ENCODE results near the gene SPON1.
A peak's percentile ranks its signal among the peaks of the same experiment; 100 is the strongest.
"Not testable (repeated sequence)": the region's sequence is repeated elsewhere in the genome, so short reads cannot be mapped to it uniquely, and the experiment has no call there.

Gene SPON1

DNA sequence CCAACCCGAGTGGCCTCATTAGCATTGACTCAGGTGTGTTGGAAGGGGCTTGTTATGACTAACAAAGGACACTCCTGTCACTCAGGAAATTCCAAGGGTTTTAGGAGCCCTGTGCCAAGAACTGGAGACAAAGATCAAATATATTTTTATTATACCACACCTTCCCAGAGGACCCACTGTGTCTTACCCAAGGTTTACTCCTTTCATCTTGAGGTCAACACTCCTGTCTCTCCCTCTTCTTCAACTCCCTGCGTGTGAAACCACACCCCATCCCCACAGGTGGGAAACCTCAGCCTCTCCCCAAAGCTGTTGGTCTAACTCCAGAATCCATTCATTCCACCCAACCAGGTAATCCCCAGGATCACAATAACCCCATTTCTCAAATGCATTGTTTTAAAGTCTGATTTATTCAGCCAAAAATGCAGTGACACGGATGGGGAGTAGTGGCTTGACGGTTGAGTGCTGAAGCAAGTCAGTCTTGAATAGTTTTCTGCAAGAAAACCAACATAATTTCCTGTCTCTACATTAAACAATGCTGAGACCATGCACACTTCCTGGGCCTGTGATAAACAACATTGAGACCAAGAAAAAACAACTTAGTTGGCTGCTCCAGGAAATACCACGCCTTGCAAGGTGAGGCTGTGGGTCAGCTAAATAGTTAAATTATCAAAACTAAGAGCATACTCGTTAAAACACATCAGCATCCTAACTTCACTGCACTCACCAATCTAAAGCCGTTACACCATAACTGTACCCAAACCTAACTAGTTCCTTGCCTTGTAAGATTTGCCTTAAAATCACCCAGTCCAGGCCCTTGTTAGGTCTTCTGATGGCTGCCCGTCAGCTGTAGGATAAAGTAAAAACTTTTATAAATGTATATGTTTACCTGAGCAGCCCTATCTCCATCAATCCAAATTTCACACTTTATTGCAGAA is 38.5 kb upstream of the SPON1 start:
- no peak for DNase-seq (ENCODE audit: low read depth)
- TF ChIP-seq, protein P1, sequence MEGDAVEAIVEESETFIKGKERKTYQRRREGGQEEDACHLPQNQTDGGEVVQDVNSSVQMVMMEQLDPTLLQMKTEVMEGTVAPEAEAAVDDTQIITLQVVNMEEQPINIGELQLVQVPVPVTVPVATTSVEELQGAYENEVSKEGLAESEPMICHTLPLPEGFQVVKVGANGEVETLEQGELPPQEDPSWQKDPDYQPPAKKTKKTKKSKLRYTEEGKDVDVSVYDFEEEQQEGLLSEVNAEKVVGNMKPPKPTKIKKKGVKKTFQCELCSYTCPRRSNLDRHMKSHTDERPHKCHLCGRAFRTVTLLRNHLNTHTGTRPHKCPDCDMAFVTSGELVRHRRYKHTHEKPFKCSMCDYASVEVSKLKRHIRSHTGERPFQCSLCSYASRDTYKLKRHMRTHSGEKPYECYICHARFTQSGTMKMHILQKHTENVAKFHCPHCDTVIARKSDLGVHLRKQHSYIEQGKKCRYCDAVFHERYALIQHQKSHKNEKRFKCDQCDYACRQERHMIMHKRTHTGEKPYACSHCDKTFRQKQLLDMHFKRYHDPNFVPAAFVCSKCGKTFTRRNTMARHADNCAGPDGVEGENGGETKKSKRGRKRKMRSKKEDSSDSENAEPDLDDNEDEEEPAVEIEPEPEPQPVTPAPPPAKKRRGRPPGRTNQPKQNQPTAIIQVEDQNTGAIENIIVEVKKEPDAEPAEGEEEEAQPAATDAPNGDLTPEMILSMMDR (conservative IDR thresholded peaks at IDR 0.05; ENCODE audit: control insufficient read depth, insufficient read depth, low read depth, low read length): no peak
- no peak overlapping the region for H3K4me3 ChIP-seq (ENCODE audit: control insufficient read depth, low read depth, low read length)

DNA sequence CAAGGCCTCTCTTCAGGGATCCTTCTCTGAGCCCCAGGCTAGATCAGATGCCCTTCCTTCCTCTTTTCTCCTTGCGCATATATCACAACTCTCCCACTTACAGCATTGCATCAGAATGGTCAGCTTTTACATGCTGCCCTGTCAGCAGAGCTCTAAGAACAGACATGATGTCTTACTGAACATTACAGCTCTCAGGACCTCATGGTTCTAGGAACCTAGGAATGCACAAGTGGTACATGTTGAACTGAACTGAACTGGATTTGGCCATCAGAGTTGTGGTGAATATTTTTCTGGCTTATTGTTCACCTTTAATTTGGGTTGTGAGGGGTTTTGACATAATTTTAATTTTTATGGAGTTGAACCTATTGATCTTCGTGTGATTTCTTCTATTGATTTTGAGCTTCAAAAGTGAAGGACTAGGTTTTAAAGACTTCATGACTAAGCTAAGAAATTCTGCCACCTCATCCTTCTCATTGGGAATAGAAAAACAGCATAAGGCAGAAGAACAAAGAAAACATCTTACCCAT is 37.7 kb upstream of the SPON1 start:
- H3K4me3 ChIP-seq (ENCODE audit: control insufficient read depth, low read depth, low read length): no peak overlapping the region
- TF ChIP-seq, protein P1 (conservative IDR thresholded peaks at IDR 0.05; ENCODE audit: control insufficient read depth, insufficient read depth, low read depth, low read length): no peak
- no peak for DNase-seq (ENCODE audit: low read depth)

DNA sequence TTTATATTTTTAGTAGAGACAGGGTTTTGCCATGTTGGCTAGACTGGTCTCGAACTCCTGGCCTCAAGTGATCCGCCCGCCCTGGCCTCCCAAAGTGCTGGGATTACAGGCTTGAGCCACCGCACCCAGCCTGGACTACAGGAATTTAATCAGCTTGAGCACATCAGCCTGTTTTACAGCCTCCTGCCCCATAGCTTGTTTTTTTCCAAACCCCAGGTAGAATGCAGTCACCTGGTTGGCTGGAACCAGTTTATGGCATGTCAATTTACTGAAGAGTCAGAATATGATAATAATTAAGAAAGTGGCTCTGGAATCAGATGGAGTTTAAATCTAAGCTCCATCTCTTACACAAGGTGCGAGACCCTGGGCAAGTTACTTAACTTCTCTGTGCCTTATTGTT is 36.2 kb upstream of the SPON1 start:
- H3K4me3 ChIP-seq (ENCODE audit: control insufficient read depth, low read depth, low read length); DNase-seq (ENCODE audit: low read depth): not testable (repeated sequence)

DNA sequence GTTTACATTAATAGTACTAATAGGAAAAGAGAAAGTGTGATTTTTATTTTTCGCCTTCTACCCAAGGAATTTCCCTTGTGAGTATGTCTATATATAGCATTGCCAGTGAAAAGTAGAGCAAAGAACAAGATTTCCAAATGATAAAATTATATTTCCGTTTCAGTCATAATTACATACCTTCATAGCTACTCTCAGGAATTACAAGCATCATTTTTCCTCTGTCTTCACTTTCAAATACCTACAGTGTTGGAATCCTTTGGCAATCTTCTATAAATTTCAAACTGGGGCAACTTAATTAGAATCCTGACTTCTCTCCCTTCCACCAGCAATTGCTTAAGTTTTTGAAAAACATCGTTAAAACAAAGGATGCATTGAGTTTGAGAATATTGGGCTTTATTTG is 35.5 kb upstream of the SPON1 start:
- TF ChIP-seq, protein P1 (conservative IDR thresholded peaks at IDR 0.05; ENCODE audit: control insufficient read depth, insufficient read depth, low read depth, low read length): no peak
- H3K4me3 ChIP-seq (ENCODE audit: control insufficient read depth, low read depth, low read length): no peak overlapping the region
- no peak for DNase-seq (ENCODE audit: low read depth)

DNA sequence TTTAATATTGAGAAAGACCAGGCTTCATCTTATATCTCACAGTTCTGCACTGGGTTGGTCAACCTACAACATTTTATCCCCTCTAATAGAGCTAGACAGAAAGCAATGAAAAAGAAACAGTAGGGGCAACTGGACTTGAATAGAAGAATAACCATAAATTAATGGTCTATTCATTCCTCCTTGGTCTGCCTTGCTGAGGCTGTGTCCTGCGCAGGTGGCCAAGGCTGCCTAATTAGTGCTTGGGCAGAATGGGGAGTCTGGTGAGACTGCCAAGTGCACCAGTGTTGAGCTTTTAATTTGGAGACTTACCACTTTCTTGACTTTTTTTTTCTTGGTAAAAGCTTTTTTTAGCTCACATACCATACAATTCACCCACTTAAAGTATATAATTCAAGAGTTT is 35.0 kb upstream of the SPON1 start:
- TF ChIP-seq, protein P1 (conservative IDR thresholded peaks at IDR 0.05; ENCODE audit: control insufficient read depth, insufficient read depth, low read depth, low read length): no peak
- no peak overlapping the region for H3K4me3 ChIP-seq (ENCODE audit: control insufficient read depth, low read depth, low read length)
- no peak for DNase-seq (ENCODE audit: low read depth)

DNA sequence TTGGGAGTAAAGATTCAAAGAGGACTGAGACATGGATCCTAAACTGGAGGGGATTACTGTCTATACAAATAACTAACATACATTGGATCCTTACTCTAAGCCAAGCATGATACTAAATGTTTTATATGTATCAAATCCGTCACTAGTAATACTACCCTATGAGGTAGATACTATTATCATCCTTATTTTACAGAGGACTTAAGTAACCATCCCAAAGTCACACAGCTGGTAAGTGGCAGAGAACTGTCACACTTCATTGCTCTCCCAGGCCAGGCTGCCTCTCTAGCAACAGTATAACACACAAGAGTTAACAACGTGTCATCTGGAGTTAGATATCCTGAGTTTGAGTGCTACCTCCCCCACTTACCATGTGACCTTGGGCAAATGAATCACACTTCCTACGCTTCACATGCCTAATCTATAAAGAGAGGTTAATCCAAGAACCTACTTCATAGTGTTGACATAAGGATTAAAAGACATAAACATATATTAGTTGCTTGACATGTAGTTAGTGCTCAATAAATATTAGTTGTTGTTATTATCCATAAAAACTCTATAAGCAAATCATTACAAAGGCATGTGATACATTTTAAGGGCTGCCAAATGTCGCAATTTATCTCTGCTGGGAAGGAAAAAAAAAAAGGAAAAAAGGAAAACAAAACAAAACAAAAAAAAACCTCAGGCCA is 33.8 kb upstream of the SPON1 start:
- DNase-seq (ENCODE audit: low read depth): peak; percentile 85
- TF ChIP-seq, protein P1 (conservative IDR thresholded peaks at IDR 0.05; ENCODE audit: control insufficient read depth, insufficient read depth, low read depth, low read length): no peak
- no peak overlapping the region for H3K4me3 ChIP-seq (ENCODE audit: control insufficient read depth, low read depth, low read length)

DNA sequence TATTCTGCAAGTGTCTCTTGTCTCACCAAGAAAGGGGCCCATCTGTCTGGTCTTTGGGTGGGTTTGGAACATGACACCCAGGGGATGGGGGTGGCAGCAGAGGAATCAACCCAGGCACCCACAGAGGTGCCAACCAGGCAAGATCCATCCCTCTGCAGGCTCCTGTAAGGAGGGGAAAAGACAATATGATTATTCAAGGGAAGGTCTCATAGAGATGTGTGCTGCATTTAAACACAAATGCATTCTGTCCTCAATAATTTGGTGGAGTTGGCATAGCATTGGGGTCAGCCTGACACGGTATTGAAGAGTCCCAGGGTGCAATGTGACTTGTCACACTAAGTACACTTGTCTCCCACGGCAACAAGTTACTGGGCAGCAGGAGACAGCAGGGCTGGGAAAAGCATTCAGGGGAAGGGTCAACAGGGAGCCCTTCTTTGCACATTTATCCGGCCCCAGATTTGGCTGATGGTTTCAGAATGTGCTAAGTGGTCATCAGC is 33.1 kb upstream of the SPON1 start:
- TF ChIP-seq, protein P1 (conservative IDR thresholded peaks at IDR 0.05; ENCODE audit: control insufficient read depth, insufficient read depth, low read depth, low read length): no peak
- H3K4me3 ChIP-seq (ENCODE audit: control insufficient read depth, low read depth, low read length): no peak overlapping the region
- DNase-seq (ENCODE audit: low read depth): no peak
